WTC11 (cell line): Measurements from ENCODE around the gene ABCA6. TPM values are rescaled to one million over a fixed set of nuclear protein-coding genes. Genes with fewer than 3 reads are reported as not detected.

Experiments used
- ATAC-seq: fragments of 200-7000 bp; cut with Tn5 transposase; 2 replicates; pipeline ENCODE4 v1.10.0; 2021; ENCODE audit warnings: mild to moderate bottlenecking, moderate library complexity
- CTCF ChIA-PET: fragments of 300-600 bp; sonication (Branson Sonifier 250); formaldehyde crosslinking; loops from one replicate; lab custom pipeline; 2021; ENCODE audit warnings: antibody characterized with exemption; lab: Charles Lee
- POLR2A ChIA-PET: fragments of 350-600 bp; sonication (Branson Sonifier 250); formaldehyde crosslinking; loops from one replicate; lab custom pipeline; 2021; ENCODE audit warnings: antibody characterized with exemption; lab: Charles Lee
- DNase-seq: peaks from one replicate; pipeline ENCODE4 v3.0.0; 2021; ENCODE audit warnings: low spot score
- H3K27ac Mint-ChIP-seq: 2 replicates; pipeline ENCODE4 v1.8.0; 2021; ENCODE audit warnings: mixed read lengths
- H3K27me3 Mint-ChIP-seq: 2 replicates; pipeline ENCODE4 v1.8.0; 2021; ENCODE audit warnings: low read depth, mild to moderate bottlenecking, moderate library complexity, mixed read lengths
- H3K36me3 Mint-ChIP-seq: 2 replicates; pipeline ENCODE4 v1.8.0; 2021; ENCODE audit warnings: mixed read lengths
- H3K4me1 Mint-ChIP-seq: 2 replicates; pipeline ENCODE4 v1.8.0; 2022; ENCODE audit warnings: mixed read lengths
- H3K4me3 Mint-ChIP-seq: 2 replicates; pipeline ENCODE4 v1.8.0; 2021; ENCODE audit warnings: mild to moderate bottlenecking, moderate library complexity, mixed read lengths
- H3K9me3 Mint-ChIP-seq: 2 replicates; pipeline ENCODE4 v1.8.0; 2021; ENCODE audit warnings: mixed read lengths
- AFF4 ChIP-seq: sonication (generic); formaldehyde crosslinking; IDR thresholded peaks from 2 replicates; pipeline ENCODE4 v1.8.1; 2023; ENCODE audit warnings: mild to moderate bottlenecking, missing genetic modification reagents, borderline replicate concordance
- CTCF ChIP-seq: fragments of 200-600 bp; IDR thresholded peaks from 2 replicates; pipeline ENCODE4 v1.8.0; 2022; ENCODE audit warnings: antibody characterized with exemption
- E2F5 ChIP-seq: sonication (generic); formaldehyde crosslinking; IDR thresholded peaks from 2 replicates; pipeline ENCODE4 v1.8.1; 2022; ENCODE audit warnings: mild to moderate bottlenecking, moderate library complexity, missing genetic modification reagents
- EMX1 ChIP-seq: fragments of 250-450 bp; sonication (Bioruptor Pico); IDR thresholded peaks from 2 replicates; pipeline ENCODE4 v1.8.0; 2021; ENCODE audit warnings: mild to moderate bottlenecking
- ESRRA ChIP-seq: sonication (generic); formaldehyde crosslinking; IDR thresholded peaks from 2 replicates; pipeline ENCODE4 v1.8.1; 2022; ENCODE audit warnings: mild to moderate bottlenecking, missing genetic modification reagents, borderline replicate concordance
- ETV6 ChIP-seq: sonication (generic); formaldehyde crosslinking; IDR thresholded peaks from 2 replicates; pipeline ENCODE4 v1.8.1; 2022; ENCODE audit warnings: mild to moderate bottlenecking, missing genetic modification reagents
- IRF2 ChIP-seq: sonication (generic); formaldehyde crosslinking; IDR thresholded peaks from 2 replicates; pipeline ENCODE4 v1.8.0; 2022; ENCODE audit warnings: low read depth, missing genetic modification reagents, borderline replicate concordance
- JUN ChIP-seq: sonication (generic); formaldehyde crosslinking; IDR thresholded peaks from 2 replicates; pipeline ENCODE4 v1.8.0; 2023; ENCODE audit warnings: mild to moderate bottlenecking, missing genetic modification reagents
- MXD4 ChIP-seq: fragments of 250-450 bp; sonication (Bioruptor Pico); IDR thresholded peaks from 2 replicates; pipeline ENCODE4 v1.8.0; 2021; ENCODE audit warnings: mild to moderate bottlenecking, moderate library complexity, borderline replicate concordance
- NFE2L1 ChIP-seq: sonication (generic); formaldehyde crosslinking; IDR thresholded peaks from 2 replicates; pipeline ENCODE4 v1.8.1; 2023; ENCODE audit warnings: missing genetic modification reagents
- NFYB ChIP-seq: sonication (generic); formaldehyde crosslinking; conservative IDR thresholded peaks from 2 replicates; pipeline ENCODE4 v1.8.0; 2022; ENCODE audit warnings: low read depth, missing genetic modification reagents
- NR2C2 ChIP-seq: sonication (generic); formaldehyde crosslinking; IDR thresholded peaks from 2 replicates; pipeline ENCODE4 v1.8.0; 2022; ENCODE audit warnings: mild to moderate bottlenecking, missing genetic modification reagents
- NR3C1 ChIP-seq: sonication (generic); formaldehyde crosslinking; conservative IDR thresholded peaks from 2 replicates; pipeline ENCODE4 v1.8.1; 2023; ENCODE audit warnings: low read depth, mild to moderate bottlenecking, missing genetic modification reagents
- OVOL2 ChIP-seq: fragments of 250-450 bp; sonication (Bioruptor Pico); IDR thresholded peaks from 2 replicates; pipeline ENCODE4 v1.9.0; 2021; ENCODE audit warnings: mild to moderate bottlenecking, borderline replicate concordance
- USF2 ChIP-seq: sonication (generic); formaldehyde crosslinking; IDR thresholded peaks from 2 replicates; pipeline ENCODE4 v1.8.1; 2023; ENCODE audit warnings: mild to moderate bottlenecking, missing genetic modification reagents, moderate library complexity
- ZNF232 ChIP-seq: sonication (generic); formaldehyde crosslinking; IDR thresholded peaks from 2 replicates; pipeline ENCODE4 v1.8.0; 2022; ENCODE audit warnings: mild to moderate bottlenecking, missing genetic modification reagents
- ZNF263 ChIP-seq: sonication (generic); formaldehyde crosslinking; IDR thresholded peaks from 2 replicates; pipeline ENCODE4 v1.8.1; 2022; ENCODE audit warnings: low read depth, mild to moderate bottlenecking, moderate library complexity, missing genetic modification reagents
- ZNF281 ChIP-seq: sonication (generic); formaldehyde crosslinking; IDR thresholded peaks from 2 replicates; pipeline ENCODE4 v1.8.0; 2023; ENCODE audit warnings: mild to moderate bottlenecking, missing genetic modification reagents
- ZNF416 ChIP-seq: fragments of 250-450 bp; sonication (Bioruptor Pico); IDR thresholded peaks from 2 replicates; pipeline ENCODE4 v1.9.0; 2021; ENCODE audit warnings: mild to moderate bottlenecking, inconsistent platforms
- ZNF425 ChIP-seq: fragments of 250-450 bp; sonication (Bioruptor Pico); conservative IDR thresholded peaks from 2 replicates; pipeline ENCODE4 v1.9.0; 2021; ENCODE audit warnings: mild to moderate bottlenecking
- ZNF671 ChIP-seq: fragments of 250-450 bp; sonication (Bioruptor Pico); IDR thresholded peaks from 2 replicates; pipeline ENCODE4 v1.8.0; 2021; ENCODE audit warnings: mild to moderate bottlenecking
- total RNA-seq: library from RNA; stranded (reverse); gene quantifications from 3 replicates; pipeline ENCODE4 v1.2.3, GENCODE V29; 2021

ABCA6 gene
- total RNA-seq, 1 experiment from 2014 or later = not detected

GRCh38 chr17:69111794-69112193, 29.9 kb downstream of the ABCA6 start:
- Mint-ChIP-seq H3K27ac (no peak overlapping the region), H3K4me3 (no peak overlapping the region), H3K27me3 (no peaks in the 10 kb centered on the region), H3K4me1 (no peaks in the 10 kb centered on the region), H3K36me3 (no peaks in the 10 kb centered on the region), H3K9me3 (no peaks in the 10 kb centered on the region)
- ChIA-PET POLR2A (no interaction called here), CTCF (interaction anchor here (1.9 kb wide), 1 partner anchor 27 kb away, joined by 5 read pairs; no protein-coding TSS in a partner anchor)
- no peak for TF ChIP-seq ZNF425 (CRISPR knock-in tag)
- no peak for TF ChIP-seq IRF2 (CRISPR knock-in tag)
- TF ChIP-seq USF2 (CRISPR knock-in tag) = no peak
- no peak for TF ChIP-seq ZNF671
- TF ChIP-seq MXD4 (CRISPR knock-in tag) = no peak
- TF ChIP-seq ZNF281 = no peak
- no peak for TF ChIP-seq OVOL2
- TF ChIP-seq ZNF263 (CRISPR knock-in tag) = no peak
- TF ChIP-seq EMX1 (CRISPR knock-in tag) = no peak
- TF ChIP-seq NR2C2 = no peak
- TF ChIP-seq ESRRA = no peak
- TF ChIP-seq NFYB = no peak
- TF ChIP-seq NR3C1 (CRISPR knock-in tag) = no peak
- no peak for TF ChIP-seq ETV6 (CRISPR knock-in tag)
- no peak for TF ChIP-seq ZNF416
- ATAC-seq (no peak), DNase-seq (no peak)

GRCh38 chr17:69105907-69106730, 35.6 kb downstream of the ABCA6 start:
- POLR2A ChIA-PET = no interaction called here
- CTCF ChIA-PET = interaction anchor here (0.7 kb wide), 2 partner anchors 329 to 400 kb away, joined by 3 to 4 read pairs; no protein-coding TSS in a partner anchor
- TF ChIP-seq JUN (CRISPR knock-in tag) = no peak
- no peak for TF ChIP-seq AFF4 (CRISPR knock-in tag)
- TF ChIP-seq CTCF = no peak
- TF ChIP-seq NFE2L1 (CRISPR knock-in tag) = no peak
- no peak for TF ChIP-seq ZNF416
- no peak for TF ChIP-seq ZNF232 (CRISPR knock-in tag)
- no peak for TF ChIP-seq E2F5 (CRISPR knock-in tag)

More at GRCh38 chr17:69105907-69106730, 35.6 kb downstream of the ABCA6 start:
- H3K4me3 Mint-ChIP-seq = no peak overlapping the region
- H3K9me3 Mint-ChIP-seq = no peaks in the 10 kb centered on the region
- no peak for DNase-seq
- no peaks in the 10 kb centered on the region for H3K4me1 Mint-ChIP-seq
- no peaks in the 10 kb centered on the region for H3K27me3 Mint-ChIP-seq
- H3K27ac Mint-ChIP-seq = no peak overlapping the region
- ATAC-seq = no peak
- no peaks in the 10 kb centered on the region for H3K36me3 Mint-ChIP-seq
